H1 (cell line): ENCODE measurements around the gene ALDH3A1. TPM values are rescaled to one million over a fixed set of nuclear protein-coding genes. Genes with fewer than 3 reads are reported as not detected.

Source experiments
- EP300 ChIP-seq, 2 experiments: IDR thresholded peaks; 1 replicate in 1 of 2; 2 replicates in 1 of 2; pipeline ENCODE4 v1.6.1; 2011 to 2012; ENCODE audit warnings: low read depth in 2 of 2, low read length in 2 of 2, mild to moderate bottlenecking in 2 of 2, borderline replicate concordance in 1 of 2, inconsistent platforms in 1 of 2, moderate library complexity in 1 of 2
- RNF2 ChIP-seq: fragments of 200-900, 300-1000 bp; sonication (generic); IDR thresholded peaks from 2 replicates; pipeline ENCODE4 v1.7.1; 2016; ENCODE audit warnings: borderline replicate concordance, low read depth, mild to moderate bottlenecking, antibody characterized with exemption, low read length; ENCODE audit not compliant: poor library complexity, severe bottlenecking; ENCODE audit errors: missing control alignments
- SIN3A ChIP-seq, 2 experiments: IDR thresholded peaks in 1 of 2; conservative IDR thresholded peaks in 1 of 2; 2 replicates each; pipeline ENCODE4 v1.6.1; 2011 to 2012; ENCODE audit warnings: low read length in 2 of 2, improper control_type of control experiment in 1 of 2, low read depth in 1 of 2, mild to moderate bottlenecking in 1 of 2
- TBP ChIP-seq: IDR thresholded peaks from 2 replicates; pipeline ENCODE4 v1.6.1; 2011; ENCODE audit warnings: low read depth, low read length, improper control_type of control experiment
- TEAD4 ChIP-seq: IDR thresholded peaks from 2 replicates; pipeline ENCODE4 v1.6.1; 2012; ENCODE audit warnings: low read depth, low read length, inconsistent platforms, mixed read lengths
- polyA plus RNA-seq, 7 experiments: library from polyadenylated mRNA; depleted of rRNA in 3 of 7; stranded (reverse) in 5 of 7; unstranded in 2 of 7; fragments of >200 nt in 5 of 7; fragments of 200-250 nt in 2 of 7; gene quantifications; 1 replicate in 5 of 7; 2 replicates in 1 of 7; 4 replicates in 1 of 7; pipeline versions ENCODE4 v1.2.1 to v1.2.3, GENCODE V29; 2011 to 2013; ENCODE audit warnings: missing spikeins in 2 of 7, mixed read lengths in 2 of 7
- total RNA-seq: library from RNA; stranded (reverse); fragmentation: NEBNext Ultra II Directional; extraction: Animal tissue kit (Norgen Biotek cat#: 25700); gene quantifications from 2 replicates; pipeline ENCODE4 v1.2.1, GENCODE V29; 2021

ALDH3A1 gene
- total and polyA plus RNA-seq, 2 of the 8 experiments (the other 6 are each of a cell fraction or from before 2014, with no cell fraction given): 0.37 to 1.4 TPM

DNA sequence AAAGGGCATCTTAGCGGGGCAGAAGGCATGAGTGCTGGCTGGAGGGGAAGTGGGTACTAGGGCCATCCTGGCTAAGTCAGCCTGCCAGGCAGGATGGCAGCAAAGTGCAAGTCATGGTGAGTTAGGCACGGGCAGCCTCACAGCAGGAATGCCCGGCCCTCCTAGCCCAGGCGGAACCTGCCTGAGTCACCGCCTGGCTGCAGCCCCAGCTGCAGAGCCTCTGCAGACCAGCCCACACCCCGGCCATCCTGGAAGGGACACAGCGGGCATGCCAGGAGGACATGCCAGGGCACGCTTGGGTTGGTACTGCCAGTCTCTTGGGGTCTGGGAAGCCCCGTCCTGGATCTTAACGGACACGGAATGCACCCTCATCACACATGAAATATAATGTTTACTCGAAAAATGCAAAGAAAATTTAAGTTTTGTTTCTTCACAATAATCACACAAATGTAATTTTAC, 5.0 kb upstream of the ALDH3A1 start (continued):
- TF ChIP-seq RNF2 (no peak), TBP (no peak), TEAD4 (no peak), SIN3A (conservative IDR thresholded peaks at IDR 0.05 in 1 of 2, IDR thresholded peaks at IDR 0.05 in 1 of 2; ENCODE audit: low read depth in 1 of 2, low read length in 2 of 2) (no peak), EP300 (IDR thresholded peaks at IDR 0.05; ENCODE audit: borderline replicate concordance in 1 of 2, low read depth in 2 of 2, low read length in 2 of 2) (no peak)
